HCT116 (cell line): ENCODE measurements around the gene ACBD6.

Experiments used
- EZH2 ChIP-seq: fragments of 200-600 bp; sonication (generic); IDR thresholded peaks from 2 replicates; pipeline ENCODE4 v1.6.1; 2017; ENCODE audit warnings: antibody characterized with exemption, mixed run types
- EZH2phosphoT487 ChIP-seq: fragments of 200-600 bp; IDR thresholded peaks from 2 replicates; pipeline ENCODE4 v1.6.1; 2018; ENCODE audit warnings: antibody characterized with exemption, borderline replicate concordance
- JUND ChIP-seq: IDR thresholded peaks from 2 replicates; pipeline ENCODE4 v1.6.1; 2012
- POLR2A ChIP-seq: IDR thresholded peaks from 2 replicates; pipeline ENCODE4 v1.7.0; 2011; ENCODE audit warnings: borderline replicate concordance; ENCODE audit not compliant: insufficient read depth, insufficient read length; ENCODE audit errors: extremely low read depth
- POLR2AphosphoS5 ChIP-seq: IDR thresholded peaks from 2 replicates; pipeline ENCODE4 v1.6.1; 2011; ENCODE audit warnings: mild to moderate bottlenecking, low read depth, low read length, moderate library complexity
- REST ChIP-seq: IDR thresholded peaks from 2 replicates; pipeline ENCODE4 v1.6.1; 2012; ENCODE audit warnings: low read depth
- SIN3A ChIP-seq: IDR thresholded peaks from 2 replicates; pipeline ENCODE4 v1.6.1; 2012; ENCODE audit warnings: low read depth
- YY1 ChIP-seq: IDR thresholded peaks from 2 replicates; pipeline ENCODE4 v1.6.1; 2011; ENCODE audit warnings: low read length, low read depth, moderate library complexity, mild to moderate bottlenecking; ENCODE audit not compliant: insufficient replicate concordance; ENCODE audit errors: extremely low read depth
- TF ChIP-seq, protein P1 (sequence below), 3 experiments: fragments of 200-600 bp in 1 of 3; sonication (generic) in 1 of 3; IDR thresholded peaks in 2 of 3; conservative IDR thresholded peaks in 1 of 3; 2 replicates each; pipeline ENCODE4 v1.5.1; 2012 to 2017; ENCODE audit warnings: low read depth in 2 of 3, low read length in 2 of 3, antibody characterized with exemption in 1 of 3, borderline replicate concordance in 1 of 3, control low read depth in 1 of 3, mild to moderate bottlenecking in 1 of 3, mixed read lengths in 1 of 3, mixed run types in 1 of 3, moderate library complexity in 1 of 3; ENCODE audit not compliant: insufficient read depth in 1 of 3

- TF ChIP-seq, protein P1, sequence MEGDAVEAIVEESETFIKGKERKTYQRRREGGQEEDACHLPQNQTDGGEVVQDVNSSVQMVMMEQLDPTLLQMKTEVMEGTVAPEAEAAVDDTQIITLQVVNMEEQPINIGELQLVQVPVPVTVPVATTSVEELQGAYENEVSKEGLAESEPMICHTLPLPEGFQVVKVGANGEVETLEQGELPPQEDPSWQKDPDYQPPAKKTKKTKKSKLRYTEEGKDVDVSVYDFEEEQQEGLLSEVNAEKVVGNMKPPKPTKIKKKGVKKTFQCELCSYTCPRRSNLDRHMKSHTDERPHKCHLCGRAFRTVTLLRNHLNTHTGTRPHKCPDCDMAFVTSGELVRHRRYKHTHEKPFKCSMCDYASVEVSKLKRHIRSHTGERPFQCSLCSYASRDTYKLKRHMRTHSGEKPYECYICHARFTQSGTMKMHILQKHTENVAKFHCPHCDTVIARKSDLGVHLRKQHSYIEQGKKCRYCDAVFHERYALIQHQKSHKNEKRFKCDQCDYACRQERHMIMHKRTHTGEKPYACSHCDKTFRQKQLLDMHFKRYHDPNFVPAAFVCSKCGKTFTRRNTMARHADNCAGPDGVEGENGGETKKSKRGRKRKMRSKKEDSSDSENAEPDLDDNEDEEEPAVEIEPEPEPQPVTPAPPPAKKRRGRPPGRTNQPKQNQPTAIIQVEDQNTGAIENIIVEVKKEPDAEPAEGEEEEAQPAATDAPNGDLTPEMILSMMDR (IDR thresholded peaks at IDR 0.05 in 2 of 3, conservative IDR thresholded peaks at IDR 0.05 in 1 of 3; ENCODE audit: borderline replicate concordance in 1 of 3, insufficient read depth in 1 of 3, low read depth in 2 of 3, low read length in 2 of 3): no peak
- TF ChIP-seq POLR2A: no peak
- no peak for TF ChIP-seq EZH2
- no peak for TF ChIP-seq REST
- no peak for TF ChIP-seq YY1
- no peak for TF ChIP-seq POLR2AphosphoS5
- no peak for TF ChIP-seq SIN3A
- TF ChIP-seq EZH2phosphoT487: no peak
- TF ChIP-seq JUND: no peak
Measured at GRCh38 chr1:180370597-180370996, 131.8 kb downstream of the ACBD6 start.
